ENCODE data around the gene CRIP1. TPM values are rescaled to one million over a fixed set of nuclear protein-coding genes. Genes with fewer than 3 reads are reported as not detected.

CRIP1 gene
- total RNA-seq, 3 donors from 2014 or later: 24.1 to 32.8 (median 32.8) TPM

GRCh38 chr14:105491366-105491973, 4.8 kb downstream of the CRIP1 start:
- no peaks in the 10 kb centered on the region for H3K9me3 ChIP-seq
- intact Hi-C loops (cut with DNase I; ENCODE audit: low total_unique reads): no loop called here
- TF ChIP-seq POLR2AphosphoS5 (IDR thresholded peaks at IDR 0.05): no peak
- TF ChIP-seq CTCF (IDR thresholded peaks at IDR 0.05): no peak
- TF ChIP-seq POLR2A (IDR thresholded peaks at IDR 0.05): no peak
- peak overlapping the region; percentile 94 to 99 for H3K27ac ChIP-seq
- peak in 1 of 2 donors; percentile 50 for DNase-seq (ENCODE audit: low spot score in 2 of 2)
- H3K27me3 ChIP-seq: no peaks in the 10 kb centered on the region
- peak overlapping the region; percentile 77 to 88 (median 79) for H3K4me3 ChIP-seq
- H3K4me1 ChIP-seq: peaks cover 7 to 18% of the 10 kb centered on the region in 2 donors
- H3K36me3 ChIP-seq: no peaks in the 10 kb centered on the region

GRCh38 chr14:105492031-105492970, 5.6 kb downstream of the CRIP1 start:
- Histone ChIP-seq H3K27ac (peak overlapping the region in 1 of 2 donors; percentile 99), H3K9me3 (no peaks in the 10 kb centered on the region), H3K4me3 (peak overlapping the region in 1 of 3 donors; percentile 77), H3K36me3 (no peaks in the 10 kb centered on the region), H3K4me1 (peaks cover 10 to 13% of the 10 kb centered on the region in 2 donors), H3K27me3 (no peaks in the 10 kb centered on the region)
- TF ChIP-seq CTCF (IDR thresholded peaks at IDR 0.05) (no peak), POLR2AphosphoS5 (IDR thresholded peaks at IDR 0.05) (no peak), POLR2A (IDR thresholded peaks at IDR 0.05) (no peak)
- peak in 1 of 2 donors; percentile 40 for DNase-seq (ENCODE audit: low spot score in 2 of 2)
- intact Hi-C loops (cut with DNase I; ENCODE audit: low total_unique reads): no loop called here

DNA sequence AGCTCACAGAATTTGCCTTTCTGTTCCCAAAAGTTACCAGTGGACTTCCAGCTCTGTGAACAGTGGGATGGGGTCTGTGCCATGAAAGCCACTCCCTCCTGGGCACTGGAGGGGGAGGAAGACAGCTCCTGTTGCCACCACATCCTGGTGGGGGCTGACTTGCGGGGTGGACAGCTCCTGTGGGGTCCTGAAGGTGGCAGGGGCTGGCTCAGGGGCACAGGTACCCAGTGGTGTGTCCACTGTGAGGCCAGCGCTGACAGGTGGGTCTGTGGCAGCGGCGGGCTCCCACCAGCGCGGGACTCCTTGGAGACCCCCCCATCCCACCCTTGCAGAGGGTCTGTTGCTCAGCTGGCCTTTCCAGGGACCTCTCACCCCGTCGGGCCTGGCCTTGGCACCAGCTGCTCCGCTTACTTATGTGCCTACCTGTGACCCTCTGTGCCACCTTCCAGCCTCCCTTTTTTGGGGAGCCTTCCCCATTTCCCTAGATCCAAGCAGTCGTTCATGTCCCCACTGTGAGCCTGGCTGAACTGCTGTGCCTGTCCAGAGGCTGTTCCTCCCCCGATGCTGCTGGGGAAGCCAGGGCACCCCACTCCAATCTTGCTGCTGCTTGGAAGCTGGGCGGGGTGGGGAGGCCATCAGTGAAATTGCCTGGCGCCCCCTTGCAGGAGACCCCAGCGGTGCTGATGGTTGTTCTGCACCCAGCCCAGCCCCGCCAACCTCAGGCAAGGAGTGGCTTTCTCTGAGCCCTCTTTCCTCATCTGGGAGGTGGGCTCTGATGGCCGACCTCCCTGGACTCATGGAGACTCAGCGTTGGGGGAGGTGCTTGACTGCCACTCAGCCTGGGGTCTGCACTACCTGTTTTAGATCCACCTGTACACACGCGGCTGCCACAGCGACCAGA, 6.5 kb downstream of the CRIP1 start:
- Histone ChIP-seq H3K27ac (no peak overlapping the region), H3K4me1 (peaks cover 5 to 10% of the 10 kb centered on the region in 2 donors), H3K36me3 (no peaks in the 10 kb centered on the region), H3K27me3 (no peaks in the 10 kb centered on the region), H3K9me3 (no peaks in the 10 kb centered on the region), H3K4me3 (no peak overlapping the region)
- DNase-seq (ENCODE audit: low spot score in 2 of 2): no peak
- intact Hi-C loops (cut with DNase I; ENCODE audit: low total_unique reads): no loop called here
- no peak for TF ChIP-seq POLR2AphosphoS5 (IDR thresholded peaks at IDR 0.05)
- no peak for TF ChIP-seq POLR2A (IDR thresholded peaks at IDR 0.05)
- TF ChIP-seq CTCF (IDR thresholded peaks at IDR 0.05): no peak

DNA sequence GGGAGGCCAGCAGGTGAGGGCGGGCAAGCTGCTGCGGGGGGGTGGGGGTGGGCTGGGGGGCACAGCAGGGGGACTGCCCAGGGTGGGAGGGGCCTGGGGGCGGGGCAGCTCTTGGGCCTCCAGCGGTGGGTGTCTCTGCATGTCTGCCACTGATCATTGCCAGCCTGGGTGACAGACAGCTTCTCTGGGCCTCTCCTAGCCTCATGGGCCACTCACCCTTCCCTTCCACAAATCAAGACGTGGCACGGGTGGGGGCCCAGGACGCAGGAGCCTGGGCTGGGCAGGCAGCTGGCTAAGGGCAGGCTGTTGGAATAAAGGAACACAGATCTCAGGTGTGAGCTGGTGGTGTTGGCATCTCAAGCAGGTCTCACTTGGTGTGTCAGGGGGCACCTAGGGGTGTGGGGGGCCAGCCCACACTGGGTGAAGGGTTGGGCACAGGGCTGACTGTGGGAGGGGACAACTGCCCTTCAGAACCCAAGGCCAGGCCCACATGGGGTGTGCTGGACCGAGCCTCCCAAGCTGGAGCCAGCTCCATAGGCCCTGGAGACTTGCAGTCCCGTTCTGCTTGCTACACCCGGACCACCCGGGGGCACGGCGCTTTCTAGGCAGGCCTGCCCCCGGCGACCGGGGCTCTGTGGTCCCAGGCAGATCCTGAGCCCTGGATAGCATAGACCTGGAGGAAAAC, 7.4 kb downstream of the CRIP1 start:
- peaks cover 6 to 10% of the 10 kb centered on the region in 2 donors for H3K4me1 ChIP-seq
- H3K4me3 ChIP-seq: no peak overlapping the region
- no peak for TF ChIP-seq POLR2A (IDR thresholded peaks at IDR 0.05)
- TF ChIP-seq CTCF (IDR thresholded peaks at IDR 0.05): no peak
- no peak for TF ChIP-seq POLR2AphosphoS5 (IDR thresholded peaks at IDR 0.05)
- no peak for DNase-seq (ENCODE audit: low spot score in 2 of 2)
- H3K36me3 ChIP-seq: no peaks in the 10 kb centered on the region
- intact Hi-C loops (cut with DNase I; ENCODE audit: low total_unique reads): no loop called here
- no peak overlapping the region for H3K27ac ChIP-seq
- no peaks in the 10 kb centered on the region for H3K9me3 ChIP-seq
- no peaks in the 10 kb centered on the region for H3K27me3 ChIP-seq

Data from breast epithelium (tissue), 4 donors.